ENCODE measurements around the gene GMIP. TPM values are rescaled to one million over a fixed set of nuclear protein-coding genes. Genes with fewer than 3 reads are reported as not detected.
"Not testable (repeated sequence)": the region's sequence is repeated elsewhere in the genome, so short reads cannot be mapped to it uniquely, and the experiment has no call there.

GMIP gene, protein sequence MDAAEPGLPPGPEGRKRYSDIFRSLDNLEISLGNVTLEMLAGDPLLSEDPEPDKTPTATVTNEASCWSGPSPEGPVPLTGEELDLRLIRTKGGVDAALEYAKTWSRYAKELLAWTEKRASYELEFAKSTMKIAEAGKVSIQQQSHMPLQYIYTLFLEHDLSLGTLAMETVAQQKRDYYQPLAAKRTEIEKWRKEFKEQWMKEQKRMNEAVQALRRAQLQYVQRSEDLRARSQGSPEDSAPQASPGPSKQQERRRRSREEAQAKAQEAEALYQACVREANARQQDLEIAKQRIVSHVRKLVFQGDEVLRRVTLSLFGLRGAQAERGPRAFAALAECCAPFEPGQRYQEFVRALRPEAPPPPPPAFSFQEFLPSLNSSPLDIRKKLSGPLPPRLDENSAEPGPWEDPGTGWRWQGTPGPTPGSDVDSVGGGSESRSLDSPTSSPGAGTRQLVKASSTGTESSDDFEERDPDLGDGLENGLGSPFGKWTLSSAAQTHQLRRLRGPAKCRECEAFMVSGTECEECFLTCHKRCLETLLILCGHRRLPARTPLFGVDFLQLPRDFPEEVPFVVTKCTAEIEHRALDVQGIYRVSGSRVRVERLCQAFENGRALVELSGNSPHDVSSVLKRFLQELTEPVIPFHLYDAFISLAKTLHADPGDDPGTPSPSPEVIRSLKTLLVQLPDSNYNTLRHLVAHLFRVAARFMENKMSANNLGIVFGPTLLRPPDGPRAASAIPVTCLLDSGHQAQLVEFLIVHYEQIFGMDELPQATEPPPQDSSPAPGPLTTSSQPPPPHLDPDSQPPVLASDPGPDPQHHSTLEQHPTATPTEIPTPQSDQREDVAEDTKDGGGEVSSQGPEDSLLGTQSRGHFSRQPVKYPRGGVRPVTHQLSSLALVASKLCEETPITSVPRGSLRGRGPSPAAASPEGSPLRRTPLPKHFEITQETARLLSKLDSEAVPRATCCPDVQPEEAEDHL
- total RNA-seq: 8.9 TPM

DNA sequence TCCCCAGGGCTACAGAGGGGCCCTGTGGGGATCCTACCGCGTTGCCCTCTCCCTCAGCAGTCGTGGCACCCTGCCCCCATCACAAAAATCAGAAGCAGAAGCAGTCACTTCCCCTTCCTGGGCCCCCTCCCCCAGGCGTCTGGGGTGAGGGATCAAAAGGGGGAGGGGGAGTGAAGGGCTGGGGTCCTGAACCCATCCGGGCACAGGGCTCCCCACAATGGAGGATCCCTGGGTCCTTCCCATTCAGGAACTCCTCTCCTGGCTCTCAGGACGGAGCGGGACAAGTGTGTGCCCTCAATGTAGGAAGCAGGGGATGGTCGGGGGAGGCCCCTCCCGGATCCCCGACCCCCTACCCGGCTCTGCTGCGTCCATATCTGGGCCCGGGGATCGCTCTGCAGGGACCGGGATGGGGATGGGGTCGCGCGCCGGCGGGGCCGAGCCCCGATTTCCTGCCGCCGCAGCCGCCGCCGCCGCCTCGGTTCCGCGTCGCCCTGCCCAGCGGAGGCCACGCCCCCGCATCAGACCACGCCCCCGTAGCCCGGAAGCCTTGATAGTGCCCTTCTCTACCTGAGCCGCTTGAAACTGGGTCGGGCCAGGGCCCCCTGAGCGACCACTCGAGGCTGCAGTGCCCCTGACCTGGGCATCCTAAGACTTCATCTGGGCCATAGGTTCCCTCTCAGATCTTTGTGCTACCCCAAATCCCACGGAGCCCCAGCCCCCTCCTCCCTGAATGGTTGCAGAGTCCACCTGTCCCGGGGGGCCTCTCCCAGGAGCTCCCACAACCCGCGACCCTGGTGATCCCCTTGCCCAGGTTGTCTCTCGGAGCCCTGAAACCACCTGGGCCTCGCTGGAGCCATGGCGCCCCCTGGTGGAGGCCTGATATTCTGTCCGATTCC, at the start of gene GMIP:
Gene GMIP (minus strand): TSS at position 500 of the 896 bp plus-strand sequence. CDS start 128 bp downstream, at position 372.
- peak; percentile 83 for DNase-seq

DNA sequence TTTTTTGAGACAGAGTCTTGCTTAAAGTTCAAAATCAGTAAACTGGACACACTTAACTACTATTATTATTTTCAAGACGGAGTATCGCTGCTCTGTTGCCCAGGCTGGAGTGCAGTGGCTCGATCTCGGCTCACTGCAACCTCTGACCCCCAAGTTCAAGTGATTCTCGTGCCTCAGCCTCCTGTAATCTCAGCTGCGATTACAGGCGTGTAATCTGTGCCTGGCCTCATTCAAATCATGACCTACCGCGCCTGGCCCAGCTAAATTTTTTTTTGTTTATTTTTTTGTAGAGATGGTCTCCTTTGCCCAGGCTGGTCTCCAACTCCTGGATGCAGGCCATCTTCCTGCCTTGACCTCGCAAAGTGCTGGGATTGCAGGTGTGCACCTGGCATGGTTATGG, 48.2 kb upstream of the GMIP start:
- DNase-seq: no peak

DNA sequence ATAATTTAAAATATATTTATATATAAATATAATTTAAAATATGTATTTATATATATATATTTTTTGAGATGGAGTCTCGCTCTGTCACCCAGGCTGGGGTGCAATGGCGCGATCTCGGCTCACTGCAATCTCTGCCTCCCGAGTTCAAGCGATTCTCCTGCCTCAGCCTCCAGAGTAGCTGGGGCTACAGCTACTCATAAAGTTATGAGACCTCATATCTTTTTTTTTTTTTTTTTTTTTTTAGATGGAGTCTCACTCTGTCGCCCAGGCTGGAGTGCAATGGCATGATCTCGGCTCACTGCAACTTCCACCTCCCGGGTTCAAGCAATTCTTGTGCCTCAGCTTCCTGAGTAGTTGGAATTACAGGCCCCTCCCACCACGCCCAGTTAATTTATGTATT, 45.6 kb upstream of the GMIP start:
- DNase-seq: not testable (repeated sequence)

DNA sequence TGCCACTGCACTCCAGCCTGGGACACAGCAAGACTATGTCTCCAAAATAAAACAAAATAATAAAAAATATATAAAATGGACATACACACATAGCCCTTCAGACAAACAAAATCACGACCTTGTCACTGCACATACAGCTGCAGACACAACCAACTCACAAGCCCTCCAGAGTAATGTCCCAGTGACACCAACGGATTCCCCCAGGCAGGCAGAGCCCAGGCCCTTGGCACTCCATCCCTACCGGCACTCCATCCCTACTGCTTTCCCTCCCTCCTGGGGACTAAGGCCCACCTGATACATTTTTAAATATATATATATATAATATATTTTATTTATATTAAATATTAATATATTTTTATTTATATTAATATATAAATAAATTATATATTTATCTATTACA, 43.6 kb upstream of the GMIP start:
- DNase-seq: no peak

DNA sequence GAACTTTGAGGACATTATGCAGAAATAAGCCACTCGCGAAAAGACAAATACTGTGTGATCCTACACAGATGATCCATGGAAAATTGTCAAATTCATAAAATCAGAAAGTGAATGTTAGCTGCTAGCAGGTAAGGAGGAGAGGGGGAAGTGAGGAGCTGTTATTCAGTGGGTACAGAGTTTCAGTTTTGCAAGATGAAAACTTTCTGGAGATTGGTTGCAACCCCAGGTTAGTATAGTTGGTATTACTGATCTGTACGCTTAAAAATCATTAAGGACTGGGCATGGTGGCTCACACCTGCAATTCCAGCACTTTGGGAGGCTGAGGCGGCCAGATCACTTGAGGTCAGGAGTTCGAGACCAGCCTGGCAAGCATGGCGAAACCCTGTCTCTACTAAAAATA, 43.1 kb upstream of the GMIP start:
- no peak for DNase-seq

DNA sequence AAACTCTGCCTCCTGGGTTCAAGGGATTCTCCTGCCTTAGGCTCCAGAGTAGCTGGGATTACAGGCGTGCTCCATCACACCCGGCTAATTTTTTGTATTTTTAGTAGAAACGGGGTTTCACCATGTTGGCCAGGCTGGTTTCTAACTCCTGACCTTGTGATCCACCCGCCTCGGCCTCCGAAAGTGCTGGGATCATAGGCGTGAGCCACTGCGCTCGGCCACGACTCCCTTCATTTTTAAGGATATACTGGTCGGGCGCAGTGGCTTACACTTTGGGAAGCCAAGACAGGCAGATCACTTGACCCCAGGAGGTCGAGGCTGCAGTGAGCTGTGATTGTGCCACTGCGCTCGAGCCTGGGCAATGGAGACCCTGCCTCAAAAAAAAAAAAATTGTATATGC, 42.7 kb upstream of the GMIP start:
- not testable (repeated sequence) for DNase-seq

DNA sequence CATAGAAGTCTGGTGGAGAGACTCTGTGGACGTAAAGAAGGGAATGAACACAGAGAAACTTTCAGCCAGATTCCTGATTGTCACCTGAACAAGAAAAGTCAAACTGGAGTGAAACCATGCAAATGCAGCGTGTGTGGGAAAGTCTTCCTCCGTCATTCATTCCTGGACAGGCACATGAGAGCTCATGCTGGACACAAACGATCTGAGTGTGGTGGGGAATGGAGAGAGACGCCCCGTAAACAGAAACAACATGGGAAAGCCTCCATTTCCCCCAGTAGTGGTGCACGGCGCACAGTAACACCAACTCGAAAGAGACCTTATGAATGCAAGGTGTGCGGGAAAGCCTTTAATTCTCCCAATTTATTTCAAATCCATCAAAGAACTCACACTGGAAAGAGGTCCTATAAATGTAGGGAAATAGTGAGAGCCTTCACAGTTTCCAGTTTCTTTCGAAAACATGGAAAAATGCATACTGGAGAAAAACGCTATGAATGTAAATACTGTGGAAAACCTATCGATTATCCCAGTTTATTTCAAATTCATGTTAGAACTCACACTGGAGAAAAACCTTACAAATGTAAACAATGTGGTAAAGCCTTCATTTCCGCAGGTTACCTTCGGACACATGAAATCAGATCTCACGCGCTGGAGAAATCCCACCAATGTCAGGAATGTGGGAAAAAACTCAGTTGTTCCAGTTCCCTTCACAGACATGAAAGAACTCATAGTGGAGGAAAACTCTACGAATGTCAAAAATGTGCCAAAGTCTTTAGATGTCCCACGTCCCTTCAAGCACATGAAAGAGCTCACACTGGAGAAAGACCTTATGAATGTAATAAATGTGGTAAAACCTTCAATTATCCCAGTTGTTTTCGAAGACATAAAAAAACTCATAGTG, 36.0 kb upstream of the GMIP start:
- DNase-seq: no peak

DNA sequence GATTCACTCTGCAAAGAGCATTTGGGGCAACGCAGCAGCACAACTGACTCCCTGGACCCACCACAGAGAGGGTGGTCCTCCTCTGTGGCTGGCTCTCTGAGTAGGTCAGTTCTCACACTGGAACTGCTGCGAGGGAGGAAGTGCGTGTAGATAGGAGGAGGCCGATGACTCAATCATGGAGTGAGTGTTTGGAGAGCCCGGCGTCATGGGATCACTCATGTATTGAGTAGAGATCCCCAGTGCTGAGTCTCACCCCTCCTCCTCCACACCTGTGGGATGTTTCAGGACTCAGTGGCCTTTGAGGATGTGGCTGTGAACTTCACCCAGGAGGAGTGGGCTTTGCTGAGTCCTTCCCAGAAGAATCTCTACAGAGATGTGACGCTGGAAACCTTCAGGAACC, 34.1 kb upstream of the GMIP start:
- DNase-seq: no peak

DNA sequence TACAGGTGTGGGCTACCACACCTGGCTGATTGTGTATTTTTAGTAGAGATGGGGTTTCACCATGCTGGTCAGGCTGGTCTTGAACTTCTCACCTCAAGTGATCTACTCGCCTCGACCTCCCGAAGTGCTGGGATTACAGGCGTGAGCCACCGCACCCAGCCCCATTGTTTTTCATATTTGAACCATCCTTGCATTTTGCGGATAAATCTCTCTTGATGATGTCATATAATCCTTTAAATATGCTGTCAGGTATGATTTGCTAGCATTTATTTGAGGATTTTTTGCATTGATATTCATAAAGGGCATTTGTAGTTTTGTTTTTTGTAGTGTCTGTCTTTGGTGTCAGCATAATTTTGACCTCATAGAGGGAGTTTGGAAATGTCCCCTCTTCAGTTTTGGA, 30.9 kb upstream of the GMIP start:
- no peak for DNase-seq

DNA sequence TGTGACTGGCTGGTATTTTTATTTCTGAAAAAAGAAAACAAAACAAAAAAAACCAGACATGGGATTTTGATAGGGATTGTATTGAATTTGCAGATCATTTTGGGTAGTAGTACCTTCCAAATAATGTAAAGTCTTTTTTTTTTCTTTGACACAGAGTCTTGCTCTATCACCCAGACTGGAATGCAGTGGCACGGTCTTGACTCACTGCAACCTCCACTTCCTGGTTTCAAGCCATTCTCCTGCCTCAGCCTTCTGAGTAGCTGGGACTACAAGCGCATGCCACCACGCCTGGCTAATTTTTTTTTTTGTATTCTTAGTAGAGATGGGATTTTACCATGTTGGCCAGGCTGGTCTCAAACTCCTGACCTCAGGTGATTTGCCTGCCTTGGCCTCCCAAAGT, 29.4 kb upstream of the GMIP start:
- DNase-seq: no peak

DNA sequence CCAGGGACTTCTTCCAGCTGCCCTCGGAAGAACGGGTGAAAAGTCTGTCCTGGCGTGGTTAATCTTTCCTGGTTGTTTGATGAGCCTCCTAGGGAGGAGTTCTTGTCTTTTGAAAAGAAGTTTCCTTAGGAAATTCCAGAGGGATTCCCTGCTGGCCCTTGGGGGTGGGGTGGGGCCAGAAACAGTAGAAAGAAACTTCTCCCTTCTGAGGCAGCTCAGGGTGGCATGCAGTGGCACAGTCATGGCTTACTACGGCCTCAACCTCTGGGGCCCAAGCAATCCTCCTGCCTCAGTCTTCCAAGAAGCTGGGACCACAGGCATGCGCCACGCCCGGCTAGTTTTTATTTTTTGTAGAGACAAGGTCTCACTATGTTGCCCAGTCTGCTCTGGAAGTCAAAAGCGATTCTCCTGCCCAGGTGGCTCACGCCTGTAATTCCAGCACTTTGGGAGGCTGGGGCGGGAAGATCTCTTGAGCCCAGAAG, 26.7 kb upstream of the GMIP start:
- no peak for DNase-seq

DNA sequence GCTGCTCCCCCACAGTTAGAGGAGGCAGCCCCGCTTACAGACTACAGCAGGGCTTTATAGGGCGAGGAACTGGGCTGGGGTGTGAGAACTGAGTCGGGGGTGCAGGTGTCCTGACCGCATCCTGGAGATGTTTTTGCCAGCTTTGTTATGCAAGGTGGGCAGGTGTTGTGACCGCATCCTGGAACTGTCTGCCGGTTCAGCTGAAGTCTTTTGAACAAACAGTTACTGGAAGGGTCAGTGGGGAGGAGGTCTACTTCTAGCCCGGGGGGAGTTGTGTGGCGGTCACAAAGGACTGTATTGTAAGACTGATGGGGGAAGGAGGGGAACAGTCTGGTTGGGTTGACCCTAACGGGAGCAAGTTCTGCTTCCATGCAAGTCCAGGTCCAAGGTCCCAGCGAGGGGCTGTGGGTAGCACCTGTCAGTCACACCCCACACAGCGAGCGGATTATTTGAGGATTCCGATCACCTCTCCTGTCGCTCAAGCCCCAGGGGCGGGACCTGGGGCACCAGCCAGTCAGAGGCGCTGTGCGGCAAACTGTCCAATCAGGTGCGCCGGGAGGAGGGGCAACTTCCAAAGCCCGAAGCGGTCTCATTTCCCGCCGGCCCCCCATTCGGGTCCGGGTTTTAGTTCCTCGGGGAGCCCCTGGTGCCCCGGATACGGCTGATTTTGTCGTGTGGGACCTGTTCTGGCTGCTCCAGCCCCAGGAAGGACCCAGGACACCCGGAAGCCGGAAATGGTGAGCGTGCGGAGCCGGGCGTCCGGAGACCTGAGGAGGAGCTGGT, 25.0 kb upstream of the GMIP start, which contains the start of gene ZNF101:
Gene ZNF101 (plus strand): TSS at position 610 of the 783 bp plus-strand sequence. CDS start 125 bp downstream, at position 735.
- peak; percentile 96 for DNase-seq

DNA sequence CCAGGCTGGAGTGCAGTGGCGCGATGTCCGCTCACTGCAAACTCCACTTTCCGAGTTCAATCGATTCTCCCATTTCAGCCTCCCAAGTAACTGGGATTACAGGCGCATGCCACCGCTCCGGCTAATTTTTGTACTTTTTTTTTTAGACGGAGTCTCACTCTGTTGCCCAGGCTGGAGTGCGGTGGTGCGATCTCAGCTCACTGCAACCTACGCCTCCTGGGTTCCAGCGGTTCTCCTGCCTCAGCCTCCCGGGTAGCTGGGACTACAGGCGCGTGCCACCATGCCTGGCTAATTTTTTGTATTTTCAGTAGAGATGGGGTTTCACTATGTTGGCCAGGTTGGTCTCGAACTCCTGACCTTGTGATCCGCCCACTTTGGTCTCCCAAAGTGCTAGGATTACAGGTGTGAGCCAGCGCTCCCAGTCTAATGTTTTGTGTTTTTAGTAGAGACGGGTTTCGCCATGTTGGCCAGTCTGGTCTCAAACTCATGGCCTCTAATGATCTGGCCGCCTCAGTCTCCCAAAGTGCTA, 22.0 kb upstream of the GMIP start:
- DNase-seq: not testable (repeated sequence)

DNA sequence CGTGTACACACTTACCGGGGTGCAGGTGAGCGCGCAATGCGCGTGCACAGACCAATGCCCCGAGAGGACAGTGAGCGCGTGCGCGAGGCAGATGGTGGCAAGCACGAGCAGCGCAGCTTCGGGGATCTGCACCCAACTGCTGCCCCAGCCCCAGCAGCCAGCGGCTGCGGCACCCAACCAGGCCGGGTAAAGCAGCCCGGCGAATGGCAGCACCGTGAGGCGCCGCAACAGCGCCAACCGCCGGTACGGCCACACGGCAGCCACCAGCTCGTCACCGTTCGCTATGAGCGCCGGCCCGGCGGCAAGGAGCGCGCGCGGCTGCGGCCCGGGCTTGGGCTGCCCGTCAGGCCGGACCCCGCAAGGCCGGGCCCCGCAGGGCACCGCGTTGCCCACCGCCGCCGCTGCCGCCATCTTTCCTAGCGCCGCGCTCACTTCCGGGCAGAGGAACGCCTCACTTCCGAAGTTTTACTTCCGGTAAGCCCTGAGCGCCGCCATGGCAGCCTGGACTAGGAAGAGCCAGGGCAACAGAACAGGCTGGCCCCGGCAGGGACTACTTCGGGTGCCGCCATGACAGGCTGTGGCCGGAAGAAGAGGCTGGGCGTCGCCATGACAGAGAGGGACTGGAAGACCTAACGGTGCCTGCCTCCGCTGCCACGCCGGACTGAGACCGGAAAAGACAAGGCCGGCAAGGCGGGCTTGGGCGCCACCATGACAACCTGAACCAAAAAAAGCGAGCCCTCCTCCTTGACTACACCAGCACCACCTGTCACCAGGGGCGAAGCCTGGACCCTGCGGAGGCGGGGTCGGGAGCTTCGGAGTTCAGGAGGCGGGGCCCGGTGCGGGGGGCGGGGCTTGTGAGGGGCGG, 20.0 kb upstream of the GMIP start, which contains the start of gene ATP13A1:
Gene ATP13A1 (minus strand): TSS at position 421 of the 865 bp plus-strand sequence. CDS start 10 bp downstream, at position 411.
- DNase-seq: peak; percentile 98

DNA sequence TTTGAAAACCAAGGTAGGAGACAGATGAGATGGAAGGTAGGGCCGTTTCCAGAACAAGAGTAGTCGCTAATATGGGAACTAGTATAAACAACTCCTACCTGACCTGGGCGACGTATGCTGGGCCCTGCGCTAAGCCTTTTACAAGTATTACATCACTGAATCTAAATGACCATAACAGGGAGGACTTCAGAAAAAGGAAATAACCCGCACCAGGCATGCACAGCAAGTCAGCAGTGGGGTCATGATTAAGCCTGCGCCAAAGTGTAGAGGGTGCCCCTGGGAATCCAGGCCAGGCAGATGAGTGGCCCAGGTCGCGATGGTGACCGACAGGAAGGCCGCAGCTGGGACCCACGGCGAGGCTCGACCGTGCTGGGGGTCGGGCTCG, 19.4 kb upstream of the GMIP start:
- DNase-seq: no peak

DNA sequence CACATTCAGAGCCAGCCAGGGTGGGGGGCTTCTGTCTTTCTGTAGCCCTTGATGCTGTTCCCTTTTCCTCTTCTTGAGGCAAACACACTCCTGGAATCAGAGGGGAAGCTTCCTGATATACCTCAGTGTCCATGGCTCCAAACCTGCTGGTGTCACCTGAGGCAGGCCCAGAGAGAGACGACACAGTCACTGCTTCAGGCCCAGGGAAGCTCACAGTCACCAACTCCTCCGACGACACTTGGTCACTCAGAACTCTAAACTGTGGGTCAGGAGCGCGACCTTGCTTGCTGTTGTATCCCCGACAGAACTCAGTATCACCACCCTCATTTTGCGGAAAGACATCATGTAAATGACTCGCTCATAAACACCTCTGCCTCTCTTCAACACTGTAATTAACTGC, 18.9 kb upstream of the GMIP start:
- DNase-seq: no peak

DNA sequence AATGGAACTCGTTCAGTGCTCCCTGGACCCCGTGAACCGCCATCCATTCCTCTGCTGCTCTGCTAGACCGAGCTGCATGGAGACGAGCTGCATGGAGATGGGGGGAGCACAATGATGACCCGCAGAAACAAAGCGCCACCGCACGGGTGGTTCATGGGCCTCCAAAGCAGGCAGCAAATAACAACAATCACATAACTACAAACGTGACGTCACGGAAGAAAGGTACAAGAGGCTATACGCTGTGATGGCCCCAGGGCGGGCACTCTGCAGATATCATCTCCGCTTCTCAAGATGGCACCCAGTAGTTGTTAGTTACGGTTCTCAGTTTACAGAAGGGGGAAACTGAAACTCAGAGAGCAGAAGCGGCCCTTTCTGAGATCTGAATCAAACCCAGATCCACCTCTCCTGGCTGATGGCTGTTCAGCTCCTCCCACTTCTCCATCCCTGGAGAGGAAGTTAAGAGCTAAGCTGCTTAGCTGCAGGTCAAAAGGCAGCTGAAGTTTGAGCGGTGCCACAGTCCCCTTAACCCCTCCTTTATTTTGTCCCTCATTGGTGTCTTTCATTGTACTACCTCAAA, 18.3 kb upstream of the GMIP start:
- no peak for DNase-seq

DNA sequence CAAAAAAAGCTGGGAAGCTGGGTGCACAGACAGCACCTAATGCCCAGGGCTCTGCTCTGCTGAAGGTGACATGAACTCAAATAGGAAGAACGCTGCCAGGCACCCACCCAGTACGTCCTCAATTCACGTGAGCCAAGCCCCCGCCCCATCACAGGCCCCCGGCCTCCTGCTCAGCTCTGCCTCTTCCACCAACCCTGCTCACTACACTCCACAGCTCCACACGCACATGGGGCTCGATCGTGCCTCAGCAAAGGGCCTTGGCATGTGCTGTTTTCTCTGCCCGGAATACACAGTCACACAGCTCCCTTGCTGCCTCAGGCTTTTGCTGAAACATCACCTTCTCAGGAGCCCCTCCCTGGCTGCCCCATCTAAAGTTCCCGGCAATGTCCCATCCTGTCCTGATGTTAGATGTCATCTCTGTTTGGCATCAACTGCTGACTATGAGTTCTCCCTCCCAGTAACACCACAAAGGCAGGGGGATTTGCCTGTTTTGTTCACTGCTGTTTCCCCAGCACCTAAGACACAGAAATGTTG, 17.8 kb upstream of the GMIP start:
- no peak for DNase-seq
